Activated CD8-positive, alpha-beta memory T cell treated with anti-CD3 and anti-CD28 coated beads for 4 hours (primary cell): ENCODE data around the gene PTPN6.

Source experiments
- DNase-seq, 2 donors: peaks; one replicate each; pipeline ENCODE4 v3.0.0-alpha.2; 2020; ENCODE audit warnings: low read depth in 2 of 2

PTPN6 gene

DNA sequence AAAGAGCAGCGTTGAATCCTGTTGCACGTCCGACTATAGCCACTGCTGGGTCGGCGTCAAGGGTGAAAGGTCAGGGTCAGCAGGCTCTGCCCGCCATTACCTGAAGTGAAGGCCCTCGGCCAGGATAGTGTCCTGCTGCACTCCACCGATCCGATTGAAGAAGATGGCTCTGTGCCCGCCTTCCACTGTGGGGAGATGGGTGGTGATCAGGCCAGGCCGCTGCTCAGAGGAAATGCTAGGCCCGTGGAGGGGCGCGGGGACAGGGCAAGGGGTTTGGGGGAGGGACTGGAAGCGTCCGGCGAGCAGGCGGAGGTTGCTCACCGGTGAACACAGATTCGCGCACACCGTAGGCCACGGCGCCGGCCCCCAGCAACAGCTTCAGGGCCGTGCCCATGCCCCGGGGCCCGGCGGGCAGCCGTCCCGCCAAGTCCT, 19.0 kb downstream of the PTPN6 start:
- no peak for DNase-seq

DNA sequence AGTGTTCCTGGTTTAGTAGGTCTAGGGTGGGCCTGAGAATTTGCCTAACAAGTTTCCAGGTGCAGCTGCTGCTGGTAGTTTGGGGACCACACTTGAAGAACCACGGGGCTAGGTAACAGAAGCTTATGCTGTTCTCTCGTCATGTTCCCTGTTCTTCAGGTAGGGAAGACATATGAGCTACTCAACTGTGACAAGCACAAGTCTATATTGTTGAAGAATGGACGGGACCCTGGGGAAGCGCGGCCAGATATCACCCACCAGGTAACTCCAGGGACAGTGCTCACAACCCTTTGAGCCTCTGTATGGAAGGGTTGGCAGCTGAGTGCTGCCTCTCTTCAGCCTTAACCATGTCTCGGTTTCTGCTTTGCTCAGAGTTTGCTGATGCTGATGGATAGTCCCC, 23.0 kb downstream of the PTPN6 start:
- DNase-seq = no peak

DNA sequence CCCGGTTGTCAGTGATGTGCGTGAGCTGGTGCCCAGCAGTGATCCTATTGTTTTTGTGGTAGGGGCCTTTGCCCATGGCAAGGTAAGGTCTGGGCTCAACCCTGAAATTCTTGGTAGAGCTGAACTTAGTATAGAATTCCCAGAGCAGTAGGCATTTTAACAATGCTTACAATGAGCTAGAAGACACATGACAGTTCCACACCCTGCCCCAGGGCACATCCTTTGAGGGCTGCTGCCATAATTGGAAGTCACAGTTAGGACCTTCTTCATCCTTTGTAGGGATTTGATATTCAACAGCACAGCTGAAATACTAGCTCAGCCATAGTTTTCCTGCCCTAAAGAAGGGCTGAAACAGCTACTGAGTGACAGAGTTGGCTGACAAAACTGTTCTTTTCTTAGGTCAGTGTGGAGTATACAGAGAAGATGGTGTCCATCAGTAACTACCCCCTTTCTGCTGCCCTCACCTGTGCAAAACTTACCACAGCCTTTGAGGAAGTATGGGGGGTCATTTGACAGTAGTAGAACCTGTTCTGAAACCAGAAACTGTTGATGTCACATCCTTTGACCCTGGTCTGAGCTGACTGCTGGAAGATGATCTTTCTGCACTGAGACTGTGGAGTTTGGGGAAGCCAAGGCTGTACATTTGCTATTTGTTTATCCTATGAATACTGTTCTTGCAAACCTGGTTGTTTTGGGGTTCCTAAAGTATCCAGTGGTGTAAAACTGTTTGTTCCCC, 24.3 kb downstream of the PTPN6 start:
- no peak for DNase-seq

DNA sequence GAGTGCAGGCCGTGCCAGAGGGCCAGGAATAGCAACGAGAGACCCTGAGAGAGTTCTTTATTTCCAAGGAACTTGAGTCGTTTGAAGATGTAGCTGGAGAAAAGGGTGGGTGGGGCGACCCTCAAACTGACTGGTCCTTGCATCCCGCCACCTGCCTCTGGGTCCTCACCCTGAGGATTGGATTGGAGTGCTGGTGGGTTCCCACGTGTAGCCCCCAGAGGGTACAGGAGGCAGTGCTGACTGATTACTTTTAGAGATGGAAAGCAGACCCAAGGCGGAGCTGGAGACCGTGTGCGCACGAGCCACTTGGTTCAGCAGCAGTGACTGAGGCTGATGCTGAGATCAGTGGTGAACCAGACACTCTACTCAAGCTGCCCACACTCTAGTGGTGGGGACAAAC, 26.5 kb downstream of the PTPN6 start:
- no peak for DNase-seq

DNA sequence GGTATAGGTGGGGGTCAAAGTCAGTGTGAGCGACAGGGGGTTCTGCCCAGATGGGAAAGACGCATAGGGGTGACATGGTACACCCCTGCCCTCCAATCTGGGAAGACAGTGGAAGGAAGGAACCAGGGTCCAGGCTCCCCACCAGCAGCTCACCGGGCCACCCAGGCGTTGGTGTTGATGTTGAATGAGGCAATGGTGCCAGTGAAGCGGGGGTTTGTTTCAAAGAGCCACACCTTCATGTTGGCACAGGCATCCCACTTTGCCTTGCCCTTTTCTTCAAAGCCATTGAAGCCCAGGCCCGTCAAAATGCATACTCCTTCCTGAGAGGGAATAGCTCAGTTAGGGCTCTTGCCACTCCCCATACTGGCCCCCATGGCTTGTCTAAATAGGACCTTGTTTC, 27.0 kb downstream of the PTPN6 start:
- DNase-seq = no peak

DNA sequence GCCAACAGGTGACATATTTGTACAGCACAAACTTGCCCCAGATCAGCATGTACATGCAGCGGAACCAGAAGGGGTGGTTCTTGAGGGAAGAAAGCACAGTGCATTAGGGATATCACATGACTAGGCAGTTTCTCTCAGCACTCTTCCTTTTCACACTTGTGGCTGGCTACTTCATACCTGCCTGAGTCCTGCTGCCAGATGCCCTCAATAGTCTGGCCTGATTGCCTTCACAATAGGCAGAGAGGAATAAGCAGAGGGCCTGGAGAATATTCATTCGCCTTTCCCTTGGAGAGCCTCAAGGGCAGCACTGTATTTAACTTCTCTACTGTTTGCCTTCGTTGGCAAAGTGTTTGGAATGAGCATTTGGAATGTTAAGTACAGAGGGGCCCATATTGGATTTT, 27.5 kb downstream of the PTPN6 start:
- no peak for DNase-seq

DNA sequence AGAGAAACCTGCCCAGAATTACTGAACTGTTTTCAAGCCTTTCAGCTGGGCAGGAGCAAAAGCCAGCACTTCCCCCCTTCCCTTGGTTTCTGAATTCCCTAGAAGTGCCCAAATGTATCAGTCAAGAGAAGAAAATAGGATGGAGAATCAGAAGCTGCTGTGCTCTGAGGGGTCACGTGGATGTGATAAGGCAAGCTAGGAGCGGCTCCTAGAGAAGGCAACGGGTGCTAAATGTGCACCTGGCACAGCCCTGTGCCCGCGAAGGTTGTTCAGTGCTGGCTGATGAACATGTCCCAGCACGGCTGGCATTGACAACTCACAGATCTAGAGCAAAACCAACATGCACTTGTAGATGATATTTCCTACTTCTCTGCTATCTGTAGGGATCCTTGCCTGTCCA, 27.9 kb downstream of the PTPN6 start:
- DNase-seq = no peak

DNA sequence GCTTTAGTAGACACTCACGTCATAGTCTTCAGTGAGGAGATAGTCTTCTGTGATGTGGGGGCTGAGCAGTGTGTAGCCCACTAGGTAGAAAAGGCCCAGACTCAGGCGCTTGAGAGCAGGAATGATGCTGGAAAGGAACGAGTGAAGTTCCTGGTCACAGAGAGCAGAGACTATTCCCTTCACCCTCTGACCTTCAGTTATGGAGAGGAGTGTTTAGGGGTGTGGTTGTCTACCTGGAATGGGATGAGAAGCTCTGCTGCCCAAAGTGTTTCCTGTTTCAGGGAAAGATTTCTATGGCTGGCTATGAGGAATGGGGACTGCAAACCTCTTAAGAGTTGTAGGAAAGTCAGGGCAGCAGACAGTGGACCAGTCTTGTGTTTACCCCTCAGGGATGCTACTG, 28.3 kb downstream of the PTPN6 start:
- DNase-seq = no peak

DNA sequence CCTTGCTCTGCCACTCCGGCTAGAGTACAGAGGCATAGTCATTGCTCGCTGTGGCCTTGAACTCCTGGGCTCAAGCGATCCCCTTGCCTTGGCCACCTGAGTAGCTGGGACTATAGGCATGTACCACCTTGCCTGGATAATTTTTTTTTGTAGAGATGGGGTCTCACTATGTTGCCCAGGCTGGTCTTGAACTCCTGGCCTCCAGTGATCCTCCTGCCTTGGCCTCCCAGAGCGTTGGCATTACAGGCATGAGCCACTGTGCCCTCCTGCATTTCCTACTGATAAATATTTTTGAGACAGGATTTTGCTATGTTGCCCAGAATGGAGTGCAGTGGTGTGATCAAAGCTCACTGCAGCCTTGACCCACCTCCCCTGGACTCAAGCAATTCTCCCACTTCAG, 28.9 kb downstream of the PTPN6 start:
- no peak for DNase-seq

DNA sequence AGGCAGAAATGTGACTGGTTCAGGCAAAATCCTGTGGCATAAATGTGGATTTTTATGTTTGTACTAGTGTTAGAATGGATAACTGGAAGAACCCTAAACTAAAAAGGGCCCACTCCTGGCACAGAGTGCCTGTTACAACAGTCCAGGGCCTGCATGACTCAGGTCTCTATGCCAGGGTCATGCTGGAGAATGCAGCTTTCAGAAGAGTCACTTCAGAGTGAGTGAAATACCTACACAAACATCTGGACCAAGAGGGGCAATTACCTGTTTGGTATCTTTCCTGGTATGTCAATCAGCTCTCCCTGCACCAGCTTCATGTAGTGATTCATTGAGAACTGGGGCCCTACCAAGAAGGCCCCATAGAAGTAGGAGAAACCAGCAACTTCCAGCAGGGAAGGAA, 29.6 kb downstream of the PTPN6 start:
- DNase-seq = no peak

DNA sequence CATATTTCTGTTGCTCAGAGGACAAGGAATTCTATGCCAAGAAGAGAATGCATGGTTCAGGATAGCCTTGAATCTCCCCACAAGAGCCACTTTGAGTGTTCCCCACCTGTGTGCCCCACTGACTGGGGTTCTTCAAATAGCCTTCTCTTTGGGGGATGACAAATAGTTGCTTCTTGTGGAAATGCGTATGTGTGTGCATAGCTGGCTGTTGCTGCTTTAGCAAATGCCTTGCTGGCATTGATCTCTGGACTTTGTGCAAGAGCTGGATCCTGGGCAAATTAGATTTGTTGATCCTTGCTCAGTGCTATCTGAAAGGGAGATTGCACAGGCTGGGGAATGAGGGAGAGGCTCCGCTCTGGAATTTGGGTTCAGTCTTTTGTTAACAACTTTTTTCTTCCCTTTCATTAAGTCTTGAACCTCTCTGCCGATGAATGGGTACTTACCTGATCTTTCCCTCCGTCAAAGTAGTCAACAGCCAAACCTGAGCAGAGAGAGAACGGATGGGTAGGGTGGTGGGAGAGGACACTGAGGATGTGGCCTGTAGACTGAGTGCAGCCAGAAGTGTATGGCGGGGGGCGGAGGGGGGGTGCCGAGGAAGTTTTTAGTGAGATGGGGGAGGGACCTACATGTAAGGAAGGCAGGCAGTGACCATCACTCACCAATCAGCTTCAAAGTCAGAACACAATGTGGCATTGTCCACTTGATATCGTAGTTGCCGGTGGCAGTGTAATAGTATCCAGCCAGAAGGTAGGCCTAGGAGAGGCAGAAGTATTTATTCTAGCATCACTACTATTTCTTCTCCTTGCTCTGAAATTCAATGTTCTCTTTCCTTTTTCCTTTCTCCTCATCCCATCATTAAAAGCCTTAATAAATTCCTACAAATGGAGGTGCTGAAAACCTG, 30.2 kb downstream of the PTPN6 start:
- DNase-seq = no peak

DNA sequence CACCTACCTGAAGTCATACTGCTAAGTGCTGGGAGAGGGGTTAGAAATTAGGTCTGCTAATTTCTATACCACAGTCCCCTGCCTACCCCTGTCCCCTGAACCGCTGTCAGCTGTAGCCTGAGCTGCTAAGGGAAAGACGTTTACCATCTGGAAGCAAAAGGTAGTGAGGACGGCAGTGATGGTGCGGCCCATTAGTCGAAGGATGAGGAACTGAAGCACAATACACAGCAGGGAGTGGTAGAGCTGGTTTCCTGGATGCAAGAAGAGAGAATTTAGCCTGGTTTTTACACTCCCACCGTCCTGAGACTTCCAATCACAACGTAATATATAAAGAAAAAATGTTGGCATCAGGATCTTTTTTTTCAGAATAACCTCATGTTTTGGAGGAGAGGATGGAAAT, 31.4 kb downstream of the PTPN6 start:
- no peak for DNase-seq

DNA sequence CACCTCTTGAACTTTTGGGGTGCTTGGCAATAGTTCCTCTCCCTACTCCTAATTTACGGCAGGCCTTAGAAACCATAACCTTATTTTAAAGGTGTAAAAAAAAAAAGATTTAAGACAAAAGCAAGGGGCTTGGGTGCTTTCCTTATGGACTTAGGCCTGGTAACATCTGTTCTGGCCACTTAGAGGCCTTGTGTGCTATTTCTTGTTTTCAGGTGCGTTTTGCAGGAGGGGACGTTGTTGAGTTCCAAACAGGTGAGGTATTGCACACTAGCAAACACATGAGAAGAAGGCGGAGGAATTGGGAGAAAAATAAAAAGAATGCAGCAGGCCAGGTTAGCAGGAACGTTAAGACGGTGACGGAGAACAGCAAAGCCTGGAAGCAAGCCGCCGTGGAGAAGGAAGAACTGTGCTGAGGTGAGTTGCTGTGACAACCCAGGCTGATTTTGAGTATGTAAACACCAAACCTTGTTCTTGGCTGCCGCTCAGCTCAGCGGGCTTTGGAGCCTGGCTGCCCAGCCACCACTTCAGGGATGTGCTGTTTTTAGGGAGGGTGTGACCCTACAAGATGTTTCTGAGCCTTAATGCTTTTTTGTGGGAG, 36.9 kb downstream of the PTPN6 start:
- no peak for DNase-seq

DNA sequence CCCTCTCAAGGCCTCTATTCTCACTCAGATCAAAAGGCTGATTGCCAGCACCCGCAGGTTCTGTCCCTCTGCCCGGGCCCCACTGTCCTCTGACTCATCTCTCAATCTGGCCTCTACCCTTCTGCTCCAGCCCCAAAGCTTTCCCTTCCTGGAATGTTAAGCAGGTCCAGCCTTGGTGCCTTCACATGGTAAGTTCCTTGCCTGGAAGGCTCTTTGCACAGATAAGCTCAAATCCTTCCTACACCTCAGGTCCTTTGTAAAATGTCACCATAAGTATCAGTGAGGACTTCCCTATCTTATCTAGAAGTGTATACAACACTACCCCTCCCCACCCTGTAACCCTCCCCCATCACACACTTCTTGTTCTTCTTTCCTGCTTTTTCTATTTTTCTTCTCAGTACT, 44.9 kb downstream of the PTPN6 start:
- DNase-seq = no peak

DNA sequence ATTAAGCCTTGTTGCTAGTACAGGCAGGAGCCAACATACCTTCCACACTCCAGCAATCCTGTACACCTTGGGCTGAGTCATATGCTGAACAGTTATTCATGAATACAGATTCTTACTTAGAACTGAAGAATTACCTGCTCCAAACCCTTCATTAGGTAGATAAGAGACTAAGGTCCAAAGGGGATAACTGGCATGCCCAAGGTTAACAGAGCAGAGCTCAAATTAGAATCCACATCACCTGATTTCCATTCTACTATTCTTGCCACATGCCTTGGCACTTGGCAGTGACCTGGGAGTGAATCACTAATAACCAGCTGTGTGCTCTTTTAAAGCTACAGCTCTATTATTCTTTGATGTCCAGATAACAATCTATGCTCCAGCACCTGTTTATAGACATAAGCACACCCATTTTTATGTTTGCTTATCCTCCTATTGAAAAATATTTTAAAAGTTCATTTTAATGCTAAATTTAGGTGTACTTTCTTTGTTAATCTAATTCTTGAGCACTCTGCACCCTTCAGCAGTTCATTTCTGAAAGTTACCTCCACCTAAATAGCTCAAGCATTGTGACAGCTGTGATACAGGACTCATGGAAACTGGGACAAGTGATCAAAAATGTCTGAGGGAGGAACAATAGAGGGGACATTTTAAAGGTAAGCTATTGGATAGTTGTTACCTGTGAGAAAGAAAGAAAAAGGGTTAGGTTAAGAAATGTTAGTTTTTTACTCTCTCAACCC, 47.7 kb downstream of the PTPN6 start:
- DNase-seq = no peak

DNA sequence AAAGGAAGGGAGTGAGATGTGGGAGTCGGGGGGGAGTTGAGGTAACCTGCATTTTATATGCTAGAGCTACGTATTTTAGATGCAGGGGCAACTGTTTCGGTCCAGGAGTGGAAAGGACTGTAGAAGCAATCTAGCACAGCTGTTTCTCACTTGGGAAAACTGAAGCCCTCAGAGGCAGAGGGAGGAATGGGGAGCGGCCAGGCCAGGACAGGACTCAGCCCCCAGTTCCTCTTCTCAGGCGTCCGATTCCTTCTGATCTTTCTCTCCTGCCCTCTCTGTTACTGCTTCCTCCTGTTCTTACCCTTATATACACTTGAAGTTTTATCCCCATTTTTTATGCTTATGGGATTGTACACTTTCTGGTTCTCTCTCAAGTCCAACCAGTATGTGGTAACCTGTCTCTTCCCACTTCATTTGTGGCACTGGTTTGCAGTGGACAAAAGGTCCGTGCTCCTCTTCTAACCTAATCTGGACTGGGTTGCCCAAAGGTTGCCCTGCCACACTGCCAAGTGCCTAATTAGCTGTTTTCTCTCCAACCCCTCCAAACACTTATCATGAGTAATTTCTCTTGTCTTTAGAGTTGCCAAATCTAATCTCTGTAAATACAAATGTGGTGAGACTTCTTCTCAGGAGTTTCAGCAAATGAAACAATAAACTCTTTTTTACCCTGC, 50.9 kb downstream of the PTPN6 start:
- DNase-seq = no peak

DNA sequence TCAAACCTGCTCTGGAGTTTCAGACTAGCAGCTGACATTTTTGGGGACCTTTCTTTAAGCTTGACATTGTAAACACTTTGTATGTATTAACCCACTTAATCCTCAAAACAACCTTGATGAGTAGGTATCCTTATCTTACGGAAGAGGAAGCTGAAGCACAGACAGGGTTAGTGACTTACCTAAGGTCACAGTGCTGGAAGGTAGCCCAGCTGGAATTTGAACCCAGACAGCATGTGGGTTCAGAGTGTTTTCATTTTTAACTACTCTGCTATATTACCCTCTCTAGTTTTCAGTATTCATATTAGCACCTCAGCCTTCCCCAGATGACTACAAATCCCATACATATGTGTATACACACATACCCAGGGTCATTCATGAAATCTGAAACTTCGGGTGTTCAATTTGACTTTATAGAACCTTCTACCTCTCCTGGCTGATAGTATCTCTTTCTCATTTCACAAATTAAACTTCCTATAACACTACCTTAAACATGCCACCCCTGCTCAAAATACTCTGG, 53.2 kb downstream of the PTPN6 start:
- no peak for DNase-seq

DNA sequence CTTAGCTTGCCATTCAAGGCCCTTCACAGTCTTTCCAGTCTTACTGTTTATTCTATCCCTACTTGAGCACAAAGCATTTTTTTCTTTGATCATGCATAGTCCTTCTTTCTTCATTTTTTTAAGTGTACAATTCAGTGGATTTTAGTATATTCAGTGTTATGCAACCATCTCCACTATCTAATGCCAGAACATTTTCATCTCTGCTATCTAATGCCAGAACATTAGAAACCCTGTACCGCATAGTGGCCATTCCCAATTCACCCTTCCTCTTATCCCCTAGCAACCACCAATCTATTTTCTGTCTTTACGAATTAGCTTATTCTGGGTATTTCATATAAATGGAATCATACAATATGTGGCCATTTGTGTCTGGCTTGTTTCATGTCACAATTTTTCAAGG, 53.7 kb downstream of the PTPN6 start:
- no peak for DNase-seq

DNA sequence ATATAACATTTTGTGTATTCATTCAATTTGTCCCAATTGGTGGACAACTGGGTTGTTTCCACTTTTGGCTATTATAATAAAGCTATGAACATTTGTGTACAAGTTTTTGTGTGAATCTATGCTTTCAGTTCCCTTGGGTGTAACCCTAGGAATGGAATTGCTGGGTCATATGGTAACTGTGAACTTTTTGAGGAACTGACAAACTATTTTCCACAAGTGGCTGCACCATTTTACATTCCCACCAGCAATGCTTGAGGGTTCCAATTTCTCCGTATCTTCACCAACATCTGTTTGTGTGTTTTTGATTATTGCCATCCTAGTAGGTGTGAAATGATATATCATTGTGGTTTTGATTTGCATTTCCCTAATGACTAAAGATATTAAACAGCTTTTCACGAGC, 54.2 kb downstream of the PTPN6 start:
- no peak for DNase-seq

DNA sequence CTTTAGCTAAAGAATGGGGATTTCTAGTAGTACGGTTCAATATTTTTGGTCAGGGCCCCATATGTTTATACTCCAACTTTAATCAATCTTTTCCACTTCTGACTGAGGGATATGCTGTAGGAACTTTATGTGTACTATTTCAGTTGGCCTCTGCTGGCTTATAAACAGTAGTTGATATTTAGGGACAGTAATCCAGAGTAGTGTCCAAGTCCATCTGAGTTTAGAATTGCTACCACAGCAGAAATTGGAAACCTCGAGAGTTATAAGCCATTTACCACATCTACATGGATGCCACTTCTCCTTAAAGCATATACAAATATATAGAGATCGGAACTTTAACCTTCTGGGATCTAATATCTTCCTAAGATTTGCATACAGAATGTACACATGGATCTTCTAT, 55.5 kb downstream of the PTPN6 start:
- no peak for DNase-seq

DNA sequence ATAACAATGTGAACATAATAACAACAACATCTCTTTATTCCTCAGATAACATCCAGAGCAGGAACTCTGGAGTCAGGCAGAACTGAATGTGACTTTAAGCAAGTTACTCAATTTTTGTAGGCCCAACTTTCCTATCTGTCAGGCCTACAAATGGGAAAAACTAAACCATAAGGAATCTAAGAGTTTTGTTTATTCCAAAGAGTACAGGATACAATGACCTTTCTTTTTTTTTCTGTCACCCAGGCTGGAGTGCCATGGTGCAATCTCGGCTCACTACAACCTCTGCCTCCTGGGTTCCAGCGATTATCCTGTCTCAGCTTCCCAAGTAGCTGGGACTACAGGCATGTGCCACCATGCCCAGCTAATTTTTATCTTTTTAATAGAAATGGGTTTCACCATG, 57.7 kb downstream of the PTPN6 start:
- DNase-seq = no peak
